ENCODE data around the gene NDUFS6.

DNA sequence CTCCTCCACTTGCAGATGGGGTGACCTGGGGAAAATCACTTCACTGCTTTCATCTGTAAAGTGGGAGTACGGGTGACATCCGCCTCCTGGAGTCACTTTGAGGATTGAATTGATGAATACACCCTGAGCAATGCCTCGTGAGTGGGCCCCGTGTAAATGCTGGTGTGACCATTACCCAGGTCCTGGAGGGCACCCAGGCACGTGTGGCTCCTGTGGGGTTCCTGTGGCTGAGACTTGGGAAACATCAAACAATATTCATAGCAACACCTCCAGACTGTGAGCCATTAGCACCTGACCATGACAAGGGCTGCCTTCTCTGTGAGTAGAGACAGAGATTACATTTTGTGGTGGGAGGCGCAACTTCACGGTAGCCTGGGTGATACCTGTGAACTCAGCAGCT is 13.0 kb upstream of the NDUFS6 start:
- no peak for TF ChIP-seq CTCF (IDR thresholded peaks at IDR 0.05)
- TF ChIP-seq POLR2A (IDR thresholded peaks at IDR 0.05) = no peak

Data from lower leg skin (tissue), 3 donors.